Measurements from ENCODE around the gene POLR2B.

POLR2B gene

GRCh38 chr4:56986192-56986591, 7.5 kb downstream of the POLR2B start:
- Histone ChIP-seq H3K27me3 (ENCODE audit: control insufficient read depth, insufficient read depth, low read length) (no peaks in the 10 kb centered on the region), H3K4me3 (ENCODE audit: low read length) (no peak overlapping the region), H3K9me3 (ENCODE audit: control insufficient read depth, insufficient read depth, low read length) (no peaks in the 10 kb centered on the region), H3K27ac (ENCODE audit: low read length) (no peak overlapping the region), H3K36me3 (ENCODE audit: control insufficient read depth, insufficient read depth, low read length) (peaks cover 13% of the 10 kb centered on the region; the same call in 1 of the 2 replicates), H3K4me1 (ENCODE audit: control insufficient read depth, insufficient read depth, low read length) (no peaks in the 10 kb centered on the region)
- no CpG with 5 or more reads among the region's 1 CpG for whole genome bisulfite sequencing (ENCODE audit: insufficient coverage, insufficient read length)
- no peak for DNase-seq (ENCODE audit: low read depth, low spot score)

- H3K27ac ChIP-seq (ENCODE audit: low read length): no peak overlapping the region
- peaks cover 13% of the 10 kb centered on the region; the same call in 1 of the 2 replicates for H3K36me3 ChIP-seq (ENCODE audit: control insufficient read depth, insufficient read depth, low read length)
- no peaks in the 10 kb centered on the region for H3K9me3 ChIP-seq (ENCODE audit: control insufficient read depth, insufficient read depth, low read length)
- no peak for DNase-seq (ENCODE audit: low read depth, low spot score)
- H3K4me3 ChIP-seq (ENCODE audit: low read length): no peak overlapping the region
- H3K4me1 ChIP-seq (ENCODE audit: control insufficient read depth, insufficient read depth, low read length): no peaks in the 10 kb centered on the region
- no CpG with 5 or more reads among the region's 3 CpGs for WGBS (ENCODE audit: insufficient coverage, insufficient read length)
- no peaks in the 10 kb centered on the region for H3K27me3 ChIP-seq (ENCODE audit: control insufficient read depth, insufficient read depth, low read length)
Measured at GRCh38 chr4:56986952-56987351, 8.3 kb downstream of the POLR2B start.

- no peaks in the 10 kb centered on the region for H3K4me1 ChIP-seq (ENCODE audit: control insufficient read depth, insufficient read depth, low read length)
- no peak overlapping the region for H3K27ac ChIP-seq (ENCODE audit: low read length)
- no peaks in the 10 kb centered on the region for H3K9me3 ChIP-seq (ENCODE audit: control insufficient read depth, insufficient read depth, low read length)
- no peaks in the 10 kb centered on the region for H3K27me3 ChIP-seq (ENCODE audit: control insufficient read depth, insufficient read depth, low read length)
- no peak for DNase-seq (ENCODE audit: low read depth, low spot score)
- H3K4me3 ChIP-seq (ENCODE audit: low read length): no peak overlapping the region
- WGBS (ENCODE audit: insufficient coverage, insufficient read length): no CpG with 5 or more reads among the region's 6 CpGs
- peaks cover 15% of the 10 kb centered on the region; the same call in 1 of the 2 replicates for H3K36me3 ChIP-seq (ENCODE audit: control insufficient read depth, insufficient read depth, low read length)
Measured at GRCh38 chr4:56990109-56990905, 11.6 kb downstream of the POLR2B start.

GRCh38 chr4:56995525-56995924, 16.8 kb downstream of the POLR2B start:
- WGBS (ENCODE audit: insufficient coverage, insufficient read length): no CpG with 5 or more reads among the region's 7 CpGs
- DNase-seq (ENCODE audit: low read depth, low spot score): no peak
- Histone ChIP-seq H3K27me3 (ENCODE audit: control insufficient read depth, insufficient read depth, low read length) (no peaks in the 10 kb centered on the region), H3K4me3 (ENCODE audit: low read length) (no peak overlapping the region), H3K27ac (ENCODE audit: low read length) (no peak overlapping the region), H3K4me1 (ENCODE audit: control insufficient read depth, insufficient read depth, low read length) (no peaks in the 10 kb centered on the region), H3K36me3 (ENCODE audit: control insufficient read depth, insufficient read depth, low read length) (peaks cover 11% of the 10 kb centered on the region), H3K9me3 (ENCODE audit: control insufficient read depth, insufficient read depth, low read length) (no peaks in the 10 kb centered on the region)

- Histone ChIP-seq H3K27me3 (ENCODE audit: control insufficient read depth, insufficient read depth, low read length) (no peaks in the 10 kb centered on the region), H3K36me3 (ENCODE audit: control insufficient read depth, insufficient read depth, low read length) (peaks cover 19% of the 10 kb centered on the region), H3K27ac (ENCODE audit: low read length) (no peak overlapping the region), H3K4me1 (ENCODE audit: control insufficient read depth, insufficient read depth, low read length) (no peaks in the 10 kb centered on the region), H3K9me3 (ENCODE audit: control insufficient read depth, insufficient read depth, low read length) (no peaks in the 10 kb centered on the region), H3K4me3 (ENCODE audit: low read length) (no peak overlapping the region)
- no peak for DNase-seq (ENCODE audit: low read depth, low spot score)
- no CpG with 5 or more reads among the region's 1 CpG for WGBS (ENCODE audit: insufficient coverage, insufficient read length)
Measured at GRCh38 chr4:56999751-57000150, 21.1 kb downstream of the POLR2B start.

GRCh38 chr4:57013543-57014120, 34.9 kb downstream of the POLR2B start:
- no CpG with 5 or more reads among the region's 4 CpGs for WGBS (ENCODE audit: insufficient coverage, insufficient read length)
- no peak overlapping the region for H3K4me3 ChIP-seq (ENCODE audit: low read length)
- no peak for DNase-seq (ENCODE audit: low read depth, low spot score)
- H3K27me3 ChIP-seq (ENCODE audit: control insufficient read depth, insufficient read depth, low read length): no peaks in the 10 kb centered on the region
- H3K9me3 ChIP-seq (ENCODE audit: control insufficient read depth, insufficient read depth, low read length): no peaks in the 10 kb centered on the region
- peaks cover 12% of the 10 kb centered on the region; the same call in 1 of the 2 replicates for H3K36me3 ChIP-seq (ENCODE audit: control insufficient read depth, insufficient read depth, low read length)
- no peak overlapping the region for H3K27ac ChIP-seq (ENCODE audit: low read length)
- H3K4me1 ChIP-seq (ENCODE audit: control insufficient read depth, insufficient read depth, low read length): no peaks in the 10 kb centered on the region

- Histone ChIP-seq H3K4me3 (ENCODE audit: low read length) (no peak overlapping the region), H3K4me1 (ENCODE audit: control insufficient read depth, insufficient read depth, low read length) (no peaks in the 10 kb centered on the region), H3K9me3 (ENCODE audit: control insufficient read depth, insufficient read depth, low read length) (no peaks in the 10 kb centered on the region), H3K36me3 (ENCODE audit: control insufficient read depth, insufficient read depth, low read length) (peaks cover 13% of the 10 kb centered on the region; the same call in 1 of the 2 replicates), H3K27ac (ENCODE audit: low read length) (no peak overlapping the region), H3K27me3 (ENCODE audit: control insufficient read depth, insufficient read depth, low read length) (no peaks in the 10 kb centered on the region)
- no peak for DNase-seq (ENCODE audit: low read depth, low spot score)
Measured at GRCh38 chr4:57018980-57019379, 40.3 kb downstream of the POLR2B start.

- Histone ChIP-seq H3K27ac (ENCODE audit: low read length) (no peak overlapping the region), H3K4me1 (ENCODE audit: control insufficient read depth, insufficient read depth, low read length) (no peaks in the 10 kb centered on the region), H3K27me3 (ENCODE audit: control insufficient read depth, insufficient read depth, low read length) (no peaks in the 10 kb centered on the region), H3K9me3 (ENCODE audit: control insufficient read depth, insufficient read depth, low read length) (no peaks in the 10 kb centered on the region), H3K4me3 (ENCODE audit: low read length) (no peak overlapping the region), H3K36me3 (ENCODE audit: control insufficient read depth, insufficient read depth, low read length) (peaks cover 17% of the 10 kb centered on the region; the same call in 1 of the 2 replicates)
- no peak for DNase-seq (ENCODE audit: low read depth, low spot score)
- WGBS (ENCODE audit: insufficient coverage, insufficient read length): no CpG with 5 or more reads among the region's 5 CpGs
Measured at GRCh38 chr4:57020467-57021101, 41.9 kb downstream of the POLR2B start.

GRCh38 chr4:57023104-57023503, 44.4 kb downstream of the POLR2B start:
- DNase-seq (ENCODE audit: low read depth, low spot score): no peak
- Histone ChIP-seq H3K9me3 (ENCODE audit: control insufficient read depth, insufficient read depth, low read length) (no peaks in the 10 kb centered on the region), H3K4me3 (ENCODE audit: low read length) (no peak overlapping the region), H3K4me1 (ENCODE audit: control insufficient read depth, insufficient read depth, low read length) (no peaks in the 10 kb centered on the region), H3K27me3 (ENCODE audit: control insufficient read depth, insufficient read depth, low read length) (no peaks in the 10 kb centered on the region), H3K27ac (ENCODE audit: low read length) (no peak overlapping the region), H3K36me3 (ENCODE audit: control insufficient read depth, insufficient read depth, low read length) (peaks cover 12% of the 10 kb centered on the region; the same call in 1 of the 2 replicates)
- whole genome bisulfite sequencing (ENCODE audit: insufficient coverage, insufficient read length): no CpG with 5 or more reads among the region's 4 CpGs

- no peak for DNase-seq (ENCODE audit: low read depth, low spot score)
- no CpG with 5 or more reads among the region's 3 CpGs for WGBS (ENCODE audit: insufficient coverage, insufficient read length)
- Histone ChIP-seq H3K9me3 (ENCODE audit: control insufficient read depth, insufficient read depth, low read length) (no peaks in the 10 kb centered on the region), H3K27me3 (ENCODE audit: control insufficient read depth, insufficient read depth, low read length) (no peaks in the 10 kb centered on the region), H3K4me3 (ENCODE audit: low read length) (no peak overlapping the region), H3K36me3 (ENCODE audit: control insufficient read depth, insufficient read depth, low read length) (no peaks in the 10 kb centered on the region; the same call in 1 of the 2 replicates), H3K27ac (ENCODE audit: low read length) (no peak overlapping the region), H3K4me1 (ENCODE audit: control insufficient read depth, insufficient read depth, low read length) (no peaks in the 10 kb centered on the region)
Measured at GRCh38 chr4:57034520-57034919, 55.8 kb downstream of the POLR2B start.

Data from iPS DF 6.9 (cell line).